Skeletal muscle tissue (tissue), 4 donors: ENCODE results near the gene GTF3C5. TPM values are rescaled to one million over a fixed set of nuclear protein-coding genes. Genes with fewer than 3 reads are reported as not detected.
"Not testable (repeated sequence)": the region's sequence is repeated elsewhere in the genome, so short reads cannot be mapped to it uniquely, and the experiment has no call there.

ENCODE experiments used
- H3K27ac ChIP-seq: one replicate; pipeline ENCODE4 v1.7.0; 2013; ENCODE audit warnings: mild to moderate bottlenecking, low read depth, low read length, inconsistent platforms
- H3K27me3 ChIP-seq, 3 donors: one replicate each; pipeline ENCODE4 v1.7.0; 2013; ENCODE audit warnings: low read length in 3 of 3; ENCODE audit not compliant: control insufficient read depth in 3 of 3, insufficient read depth in 3 of 3
- H3K36me3 ChIP-seq, 3 donors: one replicate each; pipeline ENCODE4 v1.7.0; 2013; ENCODE audit warnings: low read length in 3 of 3; ENCODE audit not compliant: control insufficient read depth in 3 of 3, insufficient read depth in 3 of 3
- H3K4me1 ChIP-seq, 3 donors: one replicate each; pipeline ENCODE4 v1.7.0; 2013; ENCODE audit warnings: low read length in 3 of 3, mild to moderate bottlenecking in 3 of 3; ENCODE audit not compliant: control insufficient read depth in 3 of 3, insufficient read depth in 3 of 3
- H3K4me3 ChIP-seq, 3 donors: one replicate each; pipeline ENCODE4 v1.7.0; 2013; ENCODE audit warnings: low read length in 3 of 3
- H3K9ac ChIP-seq, 3 donors: one replicate each; pipeline ENCODE4 v1.7.0; 2013; ENCODE audit warnings: low read length in 3 of 3, mild to moderate bottlenecking in 3 of 3, moderate library complexity in 2 of 3, low read depth in 1 of 3
- H3K9me3 ChIP-seq, 3 donors: one replicate each; pipeline ENCODE4 v1.7.0; 2013; ENCODE audit warnings: low read length in 3 of 3; ENCODE audit not compliant: control insufficient read depth in 3 of 3
- total RNA-seq: library from RNA; depleted of rRNA; stranded (reverse); fragments of >200 nt; gene quantifications from one replicate; pipeline ENCODE4 v1.2.3, GENCODE V29; 2014
- donor health status: Osteomylitis.

Gene GTF3C5
- total RNA-seq, 1 donor from 2014 or later: 28.2 TPM

DNA sequence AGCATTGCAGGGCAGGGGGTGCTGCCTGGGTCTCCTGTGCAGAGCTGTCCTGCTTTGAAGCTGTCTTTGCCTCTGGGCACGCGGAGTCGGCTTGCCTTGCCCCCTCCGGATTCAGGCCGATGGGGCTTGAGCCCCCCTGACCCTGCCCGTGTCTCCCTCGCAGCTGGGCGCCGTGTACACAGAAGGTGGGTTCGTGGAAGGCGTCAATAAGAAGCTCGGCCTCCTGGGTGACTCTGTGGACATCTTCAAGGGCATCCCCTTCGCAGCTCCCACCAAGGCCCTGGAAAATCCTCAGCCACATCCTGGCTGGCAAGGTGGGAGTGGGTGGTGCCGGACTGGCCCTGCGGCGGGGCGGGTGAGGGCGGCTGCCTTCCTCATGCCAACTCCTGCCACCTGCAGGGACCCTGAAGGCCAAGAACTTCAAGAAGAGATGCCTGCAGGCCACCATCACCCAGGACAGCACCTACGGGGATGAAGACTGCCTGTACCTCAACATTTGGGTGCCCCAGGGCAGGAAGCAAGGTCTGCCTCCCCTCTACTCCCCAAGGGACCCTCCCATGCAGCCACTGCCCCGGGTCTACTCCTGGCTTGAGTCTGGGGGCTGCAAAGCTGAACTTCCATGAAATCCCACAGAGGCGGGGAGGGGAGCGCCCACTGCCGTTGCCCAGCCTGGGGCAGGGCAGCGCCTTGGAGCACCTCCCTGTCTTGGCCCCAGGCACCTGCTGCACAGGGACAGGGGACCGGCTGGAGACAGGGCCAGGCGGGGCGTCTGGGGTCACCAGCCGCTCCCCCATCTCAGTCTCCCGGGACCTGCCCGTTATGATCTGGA lies 33.7 kb downstream of the GTF3C5 start:
- Histone ChIP-seq H3K27ac (no peak overlapping the region), H3K9ac (no peak overlapping the region), H3K4me1 (no peaks in the 10 kb centered on the region), H3K9me3 (no peaks in the 10 kb centered on the region), H3K4me3 (no peak overlapping the region), H3K36me3 (peaks cover 0 to 4% (median 3%) of the 10 kb centered on the region in 3 donors), H3K27me3 (no peaks in the 10 kb centered on the region)

GRCh38 chr9:133065070-133065388 lies 34.2 kb downstream of the GTF3C5 start:
- H3K4me1 ChIP-seq: no peaks in the 10 kb centered on the region
- H3K9me3 ChIP-seq: no peaks in the 10 kb centered on the region
- H3K36me3 ChIP-seq: peaks cover 0 to 4% (median 3%) of the 10 kb centered on the region in 3 donors
- H3K27ac ChIP-seq: no peak overlapping the region
- H3K4me3 ChIP-seq: no peak overlapping the region
- no peaks in the 10 kb centered on the region for H3K27me3 ChIP-seq
- H3K9ac ChIP-seq: no peak overlapping the region

- no peaks in the 10 kb centered on the region for H3K9me3 ChIP-seq
- H3K27me3 ChIP-seq: no peaks in the 10 kb centered on the region
- H3K36me3 ChIP-seq: peaks cover 0 to 4% (median 3%) of the 10 kb centered on the region in 3 donors
- no peaks in the 10 kb centered on the region for H3K4me1 ChIP-seq
- H3K27ac ChIP-seq: no peak overlapping the region
- no peak overlapping the region for H3K9ac ChIP-seq
- no peak overlapping the region for H3K4me3 ChIP-seq
Observed at GRCh38 chr9:133066181-133066983, 35.6 kb downstream of the GTF3C5 start.

GRCh38 chr9:133067006-133067405 lies 36.2 kb downstream of the GTF3C5 start:
- Histone ChIP-seq H3K36me3 (peaks cover 0 to 4% (median 3%) of the 10 kb centered on the region in 3 donors), H3K9ac (no peak overlapping the region)

DNA sequence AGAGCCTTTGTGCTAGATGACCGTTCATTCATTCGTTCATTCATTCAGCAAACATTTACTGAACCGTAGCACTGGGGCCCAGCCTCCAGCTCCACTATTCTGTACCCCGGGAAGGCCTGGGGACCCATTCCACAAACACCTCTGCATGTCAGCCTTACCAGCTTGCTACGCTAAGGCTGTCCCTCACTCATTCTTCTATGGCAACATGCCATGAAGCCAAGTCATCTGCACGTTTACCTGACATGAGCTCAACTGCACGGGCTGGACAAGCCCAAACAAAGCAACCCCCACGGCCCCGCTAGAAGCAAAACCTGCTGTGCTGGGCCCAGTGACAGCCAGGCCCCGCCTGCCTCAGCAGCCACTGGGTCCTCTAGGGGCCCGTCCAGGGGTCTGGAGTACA lies 37.0 kb downstream of the GTF3C5 start:
- H3K36me3 ChIP-seq: peaks cover 0 to 4% (median 3%) of the 10 kb centered on the region in 3 donors
- H3K9me3 ChIP-seq: no peaks in the 10 kb centered on the region
- H3K27ac ChIP-seq: no peak overlapping the region
- no peak overlapping the region for H3K4me3 ChIP-seq
- no peak overlapping the region for H3K9ac ChIP-seq
- H3K4me1 ChIP-seq: no peaks in the 10 kb centered on the region
- no peaks in the 10 kb centered on the region for H3K27me3 ChIP-seq

More at GRCh38 chr9:133067006-133067405, 36.2 kb downstream of the GTF3C5 start:
- no peak overlapping the region for H3K27ac ChIP-seq
- no peaks in the 10 kb centered on the region for H3K4me1 ChIP-seq
- H3K4me3 ChIP-seq: no peak overlapping the region
- H3K27me3 ChIP-seq: no peaks in the 10 kb centered on the region
- H3K9me3 ChIP-seq: no peaks in the 10 kb centered on the region

DNA sequence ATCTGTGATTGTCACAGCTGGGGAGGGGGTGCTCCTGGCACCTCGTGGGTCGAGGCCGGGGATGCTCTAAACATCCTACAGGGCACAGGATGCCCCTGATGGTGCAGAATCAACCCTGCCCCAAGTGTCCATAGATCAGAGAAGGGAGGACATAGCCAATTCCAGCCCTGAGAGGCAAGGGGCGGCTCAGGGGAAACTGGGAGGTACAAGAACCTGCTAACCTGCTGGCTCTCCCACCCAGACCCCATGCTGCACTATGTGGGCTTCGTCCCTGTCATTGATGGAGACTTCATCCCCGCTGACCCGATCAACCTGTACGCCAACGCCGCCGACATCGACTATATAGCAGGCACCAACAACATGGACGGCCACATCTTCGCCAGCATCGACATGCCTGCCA lies 37.6 kb downstream of the GTF3C5 start:
- not testable (repeated sequence) for H3K9me3 ChIP-seq, H3K4me1 ChIP-seq, H3K4me3 ChIP-seq, H3K27ac ChIP-seq, H3K27me3 ChIP-seq, H3K36me3 ChIP-seq, H3K9ac ChIP-seq

GRCh38 chr9:133070500-133070961 lies 39.7 kb downstream of the GTF3C5 start:
- H3K9ac ChIP-seq, H3K4me1 ChIP-seq, H3K4me3 ChIP-seq, H3K27ac ChIP-seq, H3K36me3 ChIP-seq, H3K9me3 ChIP-seq, H3K27me3 ChIP-seq: not testable (repeated sequence)

DNA sequence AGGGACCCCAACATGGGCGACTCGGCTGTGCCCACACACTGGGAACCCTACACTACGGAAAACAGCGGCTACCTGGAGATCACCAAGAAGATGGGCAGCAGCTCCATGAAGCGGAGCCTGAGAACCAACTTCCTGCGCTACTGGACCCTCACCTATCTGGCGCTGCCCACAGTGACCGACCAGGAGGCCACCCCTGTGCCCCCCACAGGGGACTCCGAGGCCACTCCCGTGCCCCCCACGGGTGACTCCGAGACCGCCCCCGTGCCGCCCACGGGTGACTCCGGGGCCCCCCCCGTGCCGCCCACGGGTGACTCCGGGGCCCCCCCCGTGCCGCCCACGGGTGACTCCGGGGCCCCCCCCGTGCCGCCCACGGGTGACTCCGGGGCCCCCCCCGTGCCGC lies 40.2 kb downstream of the GTF3C5 start:
- not testable (repeated sequence) for H3K4me3 ChIP-seq, H3K27me3 ChIP-seq, H3K36me3 ChIP-seq, H3K27ac ChIP-seq, H3K9me3 ChIP-seq, H3K4me1 ChIP-seq, H3K9ac ChIP-seq

DNA sequence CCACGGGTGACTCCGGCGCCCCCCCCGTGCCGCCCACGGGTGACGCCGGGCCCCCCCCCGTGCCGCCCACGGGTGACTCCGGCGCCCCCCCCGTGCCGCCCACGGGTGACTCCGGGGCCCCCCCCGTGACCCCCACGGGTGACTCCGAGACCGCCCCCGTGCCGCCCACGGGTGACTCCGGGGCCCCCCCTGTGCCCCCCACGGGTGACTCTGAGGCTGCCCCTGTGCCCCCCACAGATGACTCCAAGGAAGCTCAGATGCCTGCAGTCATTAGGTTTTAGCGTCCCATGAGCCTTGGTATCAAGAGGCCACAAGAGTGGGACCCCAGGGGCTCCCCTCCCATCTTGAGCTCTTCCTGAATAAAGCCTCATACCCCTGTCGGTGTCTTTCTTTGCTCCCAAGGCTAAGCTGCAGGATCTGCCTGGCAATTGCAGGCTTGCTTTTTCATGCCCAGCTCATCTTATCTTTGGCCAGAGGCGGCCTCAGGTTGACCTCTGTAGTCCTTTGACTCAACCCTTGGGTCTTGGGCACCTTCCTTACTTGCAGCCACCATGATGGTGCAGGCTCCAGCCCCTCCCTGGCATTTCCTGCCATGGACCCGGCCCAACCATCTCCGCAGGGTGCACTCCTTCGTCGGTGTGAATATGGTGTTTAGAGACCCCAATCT lies 40.8 kb downstream of the GTF3C5 start:
- no peak overlapping the region for H3K27ac ChIP-seq
- H3K27me3 ChIP-seq: no peaks in the 10 kb centered on the region
- no peaks in the 10 kb centered on the region for H3K4me1 ChIP-seq
- H3K9me3 ChIP-seq: no peaks in the 10 kb centered on the region
- peaks cover 0 to 3% (median 0%) of the 10 kb centered on the region in 3 donors for H3K36me3 ChIP-seq
- H3K4me3 ChIP-seq: no peak overlapping the region
- no peak overlapping the region for H3K9ac ChIP-seq

- not testable (repeated sequence) for H3K27me3 ChIP-seq, H3K27ac ChIP-seq
Observed at GRCh38 chr9:133072210-133072609, 41.4 kb downstream of the GTF3C5 start.

More at GRCh38 chr9:133072210-133072609, 41.4 kb downstream of the GTF3C5 start:
- H3K9me3 ChIP-seq, H3K36me3 ChIP-seq, H3K4me3 ChIP-seq, H3K9ac ChIP-seq, H3K4me1 ChIP-seq: not testable (repeated sequence)
